IMR-90 (cell line): ENCODE data around the gene ZDHHC24.

Source experiments
- BHLHE40 ChIP-seq: fragments of 150-350 bp; IDR thresholded peaks from 2 replicates; pipeline ENCODE4 v1.6.1; 2016; ENCODE audit warnings: mild to moderate bottlenecking, low read depth, low read length
- CTCF ChIP-seq: conservative IDR thresholded peaks from 2 replicates; pipeline ENCODE4 v1.5.1; 2012; ENCODE audit warnings: mild to moderate bottlenecking, low read depth, low read length, improper control_type of control experiment
- MAZ ChIP-seq: IDR thresholded peaks from 2 replicates; pipeline ENCODE4 v1.6.1; 2012; ENCODE audit warnings: low read depth, mild to moderate bottlenecking, low read length, improper control_type of control experiment, moderate library complexity, borderline replicate concordance
- POLR2A ChIP-seq: IDR thresholded peaks from 2 replicates; pipeline ENCODE4 v1.6.1; 2012; ENCODE audit warnings: mild to moderate bottlenecking, low read depth, low read length
- RAD21 ChIP-seq: IDR thresholded peaks from 2 replicates; pipeline ENCODE4 v1.6.1; 2012; ENCODE audit warnings: low read length, improper control_type of control experiment
- RCOR1 ChIP-seq: IDR thresholded peaks from 2 replicates; pipeline ENCODE4 v1.6.1; 2012; ENCODE audit warnings: mild to moderate bottlenecking, low read length, improper control_type of control experiment; ENCODE audit not compliant: insufficient replicate concordance
- RFX5 ChIP-seq: IDR thresholded peaks from 2 replicates; pipeline ENCODE4 v1.8.0; 2012; ENCODE audit warnings: low read depth, mild to moderate bottlenecking, low read length, moderate library complexity

DNA sequence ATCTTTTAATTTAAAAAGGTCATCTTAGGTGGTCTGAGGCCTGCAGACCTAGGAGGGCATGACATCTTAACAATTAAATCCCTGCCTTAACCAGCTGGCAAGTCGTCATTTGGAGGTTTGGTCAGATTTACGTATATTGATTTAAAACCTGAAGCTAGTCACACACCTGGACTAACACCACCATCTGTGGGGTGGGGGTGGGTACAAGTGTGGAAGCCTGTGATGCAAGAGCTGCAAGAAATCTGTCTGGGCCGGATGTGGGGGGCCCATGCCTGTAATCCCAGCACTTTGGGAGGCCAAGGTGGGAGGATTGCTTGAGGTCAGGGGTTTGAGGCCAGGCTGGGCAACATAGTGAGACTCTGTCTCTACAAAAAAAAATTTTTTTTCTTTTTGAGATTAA is 35.4 kb upstream of the ZDHHC24 start:
- no peak for TF ChIP-seq RAD21
- TF ChIP-seq CTCF: no peak
- TF ChIP-seq POLR2A: no peak
- TF ChIP-seq MAZ: no peak
- no peak for TF ChIP-seq RCOR1
- no peak for TF ChIP-seq RFX5
- TF ChIP-seq BHLHE40: no peak
